Sigmoid colon (tissue), 7 donors: ENCODE results near the gene ASAP2. TPM values are rescaled to one million over a fixed set of nuclear protein-coding genes. Genes with fewer than 3 reads are reported as not detected.
A peak's percentile ranks its signal among the peaks of the same experiment; 100 is the strongest.

Experiments
- DNase-seq: peaks from one replicate; pipeline ENCODE4 v3.0.0-alpha.2; 2019
- H3K27ac ChIP-seq, 4 donors: fragments of 200-600 bp; sonication (generic); one replicate each; pipeline ENCODE4 v1.5.1; 2016 to 2019; ENCODE audit warnings: mild to moderate bottlenecking in 1 of 4
- H3K27me3 ChIP-seq, 3 donors: fragments of 200-600 bp; sonication (generic); one replicate each; pipeline ENCODE4 v1.5.1; 2019; ENCODE audit warnings: mild to moderate bottlenecking in 1 of 3
- H3K36me3 ChIP-seq, 4 donors: fragments of 200-600 bp; sonication (generic); one replicate each; pipeline ENCODE4 v1.5.1; 2016 to 2019
- H3K4me1 ChIP-seq, 4 donors: fragments of 200-600 bp; sonication (generic); one replicate each; pipeline ENCODE4 v1.5.1; 2017 to 2019
- H3K4me3 ChIP-seq, 4 donors: fragments of 200-600 bp; sonication (generic); one replicate each; pipeline ENCODE4 v1.5.1; 2017 to 2019; ENCODE audit warnings: mild to moderate bottlenecking in 2 of 4, moderate library complexity in 1 of 4
- H3K9me3 ChIP-seq, 4 donors: fragments of 200-600 bp in 3 of 4; sonication (generic) in 3 of 4; one replicate each; pipeline versions ENCODE4 v1.5.1 to v1.6.1; 2013 to 2019
- EP300 ChIP-seq, 4 donors: sonication (generic); formaldehyde crosslinking; IDR thresholded peaks; one replicate each; pipeline ENCODE4 v1.6.1; 2017; ENCODE audit warnings: antibody characterized with exemption in 4 of 4
- POLR2A ChIP-seq, 2 donors: fragments of 450-650 bp; IDR thresholded peaks; one replicate each; pipeline ENCODE4 v1.6.1; 2016; ENCODE audit warnings: antibody characterized with exemption in 2 of 2, mild to moderate bottlenecking in 2 of 2, moderate library complexity in 2 of 2
- POLR2AphosphoS5 ChIP-seq, 4 donors: sonication (generic); formaldehyde crosslinking; IDR thresholded peaks; one replicate each; pipeline ENCODE4 v1.6.1; 2017; ENCODE audit warnings: antibody characterized with exemption in 4 of 4
- WGBS, 2 donors: extraction: QIAGEN DNeasy Blood & Tissue Kit; methylation state at CpG; one replicate each; pipeline ENCODE4 v1.1.7; 2013; 5-methylcytosine and 5-hydroxymethylcytosine counted together
- intact Hi-C: fragments of 100-400 bp; cut with DNase I; formaldehyde crosslinking; loops from one replicate; pipeline ENCODE4 v1.15.1; 2023
- polyA plus RNA-seq, 3 donors: library from polyadenylated mRNA; stranded (reverse); fragments of 200-250 nt; gene quantifications; one replicate each; pipeline ENCODE4 v1.2.3, GENCODE V29; 2013
- total RNA-seq, 4 donors: library from RNA; depleted of rRNA; stranded (reverse); fragments of >200 nt; gene quantifications; one replicate each; pipeline ENCODE4 v1.1.0, GENCODE V29; 2016
- TF ChIP-seq, protein P1 (sequence below), 4 experiments: fragments of 450-650 bp in 3 of 4; fragments of 200-600 bp in 1 of 4; IDR thresholded peaks; one replicate each; pipeline ENCODE4 v1.5.1; 2016 to 2019; ENCODE audit warnings: antibody characterized with exemption in 4 of 4, mild to moderate bottlenecking in 3 of 4, moderate library complexity in 2 of 4
- donor health status: healthy with polysubstance abuse.
- donor health status: Bipolar disorder and iron deficiency.
- donor health status: healthy.

Gene ASAP2
- total and polyA plus RNA-seq, 7 donors = 15.1 to 56.5 (median 25.8) TPM

DNA sequence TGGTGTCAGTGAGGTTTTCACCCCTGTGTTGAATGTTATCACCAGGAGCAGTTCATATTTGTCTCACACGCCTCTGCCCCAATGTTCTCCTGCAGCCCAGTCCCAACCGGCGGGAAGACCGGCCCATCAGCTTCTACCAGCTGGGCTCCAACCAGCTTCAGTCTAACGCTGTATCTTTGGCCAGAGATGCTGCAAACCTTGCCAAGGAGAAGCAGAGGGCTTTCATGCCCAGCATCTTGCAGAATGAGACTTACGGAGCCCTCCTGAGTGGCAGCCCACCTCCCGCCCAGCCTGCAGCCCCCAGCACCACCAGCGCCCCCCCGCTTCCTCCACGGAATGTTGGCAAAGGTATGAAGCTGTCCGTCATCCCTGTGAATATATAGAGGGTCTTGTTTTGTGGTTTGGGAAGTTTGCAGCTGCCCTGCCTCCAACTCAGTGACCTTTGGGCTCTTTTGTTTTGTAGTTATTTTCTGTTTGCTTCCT, 181.6 kb downstream of the ASAP2 start:
- peak; percentile 58 for DNase-seq
- 95% methylated on average over 11 of the region's 11 CpGs for WGBS, 2 donors
- Histone ChIP-seq H3K4me1 (peaks cover 0 to 24% (median 14%) of the 10 kb centered on the region in 4 donors), H3K9me3 (no peaks in the 10 kb centered on the region), H3K27me3 (no peaks in the 10 kb centered on the region), H3K36me3 (peaks cover 0 to 58% (median 0%) of the 10 kb centered on the region in 4 donors), H3K27ac (peak overlapping the region in 3 of 4 donors; percentile 74 to 77 (median 75)), H3K4me3 (no peak overlapping the region)
- TF ChIP-seq EP300 (IDR thresholded peaks at IDR 0.05) (no peak), POLR2A (IDR thresholded peaks at IDR 0.05) (no peak), POLR2AphosphoS5 (IDR thresholded peaks at IDR 0.05) (no peak)
- TF ChIP-seq, protein P1, sequence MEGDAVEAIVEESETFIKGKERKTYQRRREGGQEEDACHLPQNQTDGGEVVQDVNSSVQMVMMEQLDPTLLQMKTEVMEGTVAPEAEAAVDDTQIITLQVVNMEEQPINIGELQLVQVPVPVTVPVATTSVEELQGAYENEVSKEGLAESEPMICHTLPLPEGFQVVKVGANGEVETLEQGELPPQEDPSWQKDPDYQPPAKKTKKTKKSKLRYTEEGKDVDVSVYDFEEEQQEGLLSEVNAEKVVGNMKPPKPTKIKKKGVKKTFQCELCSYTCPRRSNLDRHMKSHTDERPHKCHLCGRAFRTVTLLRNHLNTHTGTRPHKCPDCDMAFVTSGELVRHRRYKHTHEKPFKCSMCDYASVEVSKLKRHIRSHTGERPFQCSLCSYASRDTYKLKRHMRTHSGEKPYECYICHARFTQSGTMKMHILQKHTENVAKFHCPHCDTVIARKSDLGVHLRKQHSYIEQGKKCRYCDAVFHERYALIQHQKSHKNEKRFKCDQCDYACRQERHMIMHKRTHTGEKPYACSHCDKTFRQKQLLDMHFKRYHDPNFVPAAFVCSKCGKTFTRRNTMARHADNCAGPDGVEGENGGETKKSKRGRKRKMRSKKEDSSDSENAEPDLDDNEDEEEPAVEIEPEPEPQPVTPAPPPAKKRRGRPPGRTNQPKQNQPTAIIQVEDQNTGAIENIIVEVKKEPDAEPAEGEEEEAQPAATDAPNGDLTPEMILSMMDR (IDR thresholded peaks at IDR 0.05) = no peak
- intact Hi-C loops = no loop called here

DNA sequence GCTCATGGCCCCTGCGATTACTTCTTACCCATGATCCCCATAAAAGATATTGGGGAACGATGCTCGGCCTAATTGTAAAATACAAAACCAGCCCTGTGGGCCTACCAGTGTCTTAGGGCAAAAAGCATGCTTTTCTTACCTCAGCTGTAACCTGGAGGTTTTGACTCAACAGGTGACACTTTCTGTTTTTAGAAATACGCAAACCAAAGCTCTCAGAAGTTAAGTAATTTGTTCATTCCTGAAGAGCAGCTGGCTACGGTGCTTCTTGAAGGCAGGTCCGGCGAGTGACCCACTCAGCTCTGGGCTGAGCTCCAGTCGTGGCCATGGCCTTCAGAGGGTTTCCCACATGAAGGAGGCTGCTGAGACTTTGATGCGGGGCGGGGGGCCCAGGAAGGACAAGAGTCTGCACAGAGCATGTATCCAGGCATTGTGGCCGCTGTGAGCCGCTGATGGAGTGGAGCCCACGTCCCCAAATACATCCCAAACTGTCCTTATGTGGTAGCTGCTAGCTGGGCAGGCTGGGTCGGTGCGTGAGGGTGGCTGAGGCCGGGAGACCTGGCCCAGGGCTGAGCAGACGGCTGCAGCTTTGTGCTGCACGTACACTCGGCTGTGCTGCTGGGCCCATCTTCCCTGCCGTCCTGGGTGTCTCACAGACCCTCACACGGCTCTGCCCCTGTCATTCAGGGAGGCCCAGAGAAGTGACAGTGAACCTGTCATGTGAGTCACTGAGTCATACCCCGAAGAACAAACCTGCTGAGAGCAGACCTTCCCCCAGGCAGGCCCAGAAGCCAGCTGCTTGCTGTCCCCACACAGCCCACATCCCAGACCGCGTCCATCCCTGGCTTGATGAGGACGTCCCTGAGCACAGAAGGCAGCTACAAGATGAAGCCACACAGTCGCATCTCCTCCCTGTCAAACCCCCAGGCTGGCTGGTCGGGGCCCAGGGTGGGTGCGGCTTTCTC, 182.6 kb downstream of the ASAP2 start:
- Histone ChIP-seq H3K27ac (no peak overlapping the region), H3K4me1 (peaks cover 0 to 24% (median 14%) of the 10 kb centered on the region in 4 donors)
- intact Hi-C loops = no loop called here

DNA sequence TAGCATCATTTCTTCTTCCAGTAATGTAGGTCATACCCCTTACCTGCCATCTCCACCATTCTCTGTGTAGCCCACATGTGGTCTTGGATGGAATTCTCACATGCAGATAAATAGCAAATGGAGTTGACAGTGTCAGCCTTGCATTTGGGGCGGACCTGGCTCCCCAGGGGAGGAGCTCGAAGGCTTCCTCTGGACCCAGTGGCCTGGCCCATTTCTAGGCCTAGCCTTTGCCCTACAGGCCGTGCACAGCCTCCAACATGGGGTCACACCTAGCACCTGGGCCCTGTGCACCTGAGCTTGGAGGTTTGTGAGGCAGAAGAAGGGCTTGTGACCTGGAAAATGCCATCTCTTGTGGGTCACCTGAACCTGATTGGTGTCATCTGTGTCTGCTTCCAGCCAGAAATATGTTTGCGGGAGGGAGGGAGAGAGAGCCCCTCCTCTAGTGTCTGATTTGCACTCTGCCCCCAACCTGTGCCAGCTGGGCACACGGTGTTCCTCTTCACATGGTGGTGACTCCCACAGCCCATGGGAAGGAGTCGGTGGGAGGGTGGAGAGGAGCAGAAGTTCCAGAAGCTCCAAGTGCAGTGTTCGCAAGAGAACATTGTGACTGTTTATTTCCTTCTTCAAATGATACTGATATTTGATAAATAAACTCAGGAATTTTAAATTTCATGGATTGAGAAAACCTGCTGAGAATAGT, 183.7 kb downstream of the ASAP2 start:
- no peak overlapping the region for H3K27ac ChIP-seq
- 86% methylated on average over 7 of the region's 7 CpGs for WGBS, 2 donors
- DNase-seq = no peak
- H3K4me1 ChIP-seq = peaks cover 0 to 24% (median 14%) of the 10 kb centered on the region in 4 donors
- peaks cover 0 to 69% (median 3%) of the 10 kb centered on the region in 4 donors for H3K36me3 ChIP-seq
- TF ChIP-seq POLR2AphosphoS5 (IDR thresholded peaks at IDR 0.05) (no peak), EP300 (IDR thresholded peaks at IDR 0.05) (no peak), POLR2A (IDR thresholded peaks at IDR 0.05) (no peak)
- TF ChIP-seq, protein P1 (IDR thresholded peaks at IDR 0.05) = no peak
- H3K27me3 ChIP-seq = no peaks in the 10 kb centered on the region
- intact Hi-C loops = no loop called here
- H3K4me3 ChIP-seq = no peak overlapping the region
- no peaks in the 10 kb centered on the region for H3K9me3 ChIP-seq

More for the DNA sequence above, 182.6 kb downstream of the ASAP2 start:
- WGBS, 2 donors = 93% methylated on average over 28 of the region's 28 CpGs
- no peak overlapping the region for H3K4me3 ChIP-seq
- DNase-seq = peak; percentile 58
- TF ChIP-seq, protein P1 (IDR thresholded peaks at IDR 0.05) = no peak
- TF ChIP-seq EP300 (IDR thresholded peaks at IDR 0.05) = no peak
- no peaks in the 10 kb centered on the region for H3K9me3 ChIP-seq
- no peaks in the 10 kb centered on the region for H3K27me3 ChIP-seq
- H3K36me3 ChIP-seq = peaks cover 0 to 63% (median 0%) of the 10 kb centered on the region in 4 donors

DNA sequence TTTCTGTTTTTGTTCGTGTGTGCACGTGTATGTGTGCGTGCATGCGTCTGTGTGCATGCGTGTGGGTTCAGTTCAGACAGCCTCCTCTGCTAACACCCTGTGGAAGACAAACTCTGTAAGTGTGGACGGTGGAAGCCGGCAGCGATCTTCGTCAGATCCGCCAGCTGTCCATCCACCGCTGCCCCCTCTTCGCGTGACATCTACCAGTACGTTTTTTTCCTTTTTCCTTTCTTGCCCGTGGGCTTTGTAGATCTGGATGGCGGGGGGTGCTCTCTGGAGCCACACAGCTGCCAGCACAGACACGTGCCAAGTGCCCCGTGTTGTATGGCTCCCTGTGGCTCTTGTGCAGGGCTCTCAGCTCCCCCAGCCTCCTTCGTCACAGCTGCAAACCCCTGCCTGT, 184.4 kb downstream of the ASAP2 start:
- peaks cover 0 to 70% (median 3%) of the 10 kb centered on the region in 4 donors for H3K36me3 ChIP-seq
- WGBS, 2 donors = 94 to 95% methylated on average over 19 of the region's 19 CpGs
- intact Hi-C loops = no loop called here

More for the DNA sequence above, 184.4 kb downstream of the ASAP2 start:
- DNase-seq = no peak
- Histone ChIP-seq H3K4me3 (no peak overlapping the region), H3K27ac (no peak overlapping the region), H3K27me3 (no peaks in the 10 kb centered on the region), H3K9me3 (no peaks in the 10 kb centered on the region), H3K4me1 (peaks cover 0 to 18% (median 7%) of the 10 kb centered on the region in 4 donors)
- TF ChIP-seq POLR2A (IDR thresholded peaks at IDR 0.05) = no peak
- TF ChIP-seq, protein P1 (IDR thresholded peaks at IDR 0.05) = no peak
